Endothelial cell (in vitro differentiated cells): ENCODE results near the gene RAB28. TPM values are rescaled to one million over a fixed set of nuclear protein-coding genes. Genes with fewer than 3 reads are reported as not detected.

Source experiments
- DNase-seq: peaks from one replicate; pipeline ENCODE4 v3.0.0; 2021; ENCODE audit warnings: low spot score
- H3K27ac Mint-ChIP-seq: one replicate; pipeline ENCODE4 v1.8.0; 2021; ENCODE audit warnings: mixed read lengths, inconsistent platforms; ENCODE audit not compliant: unreplicated experiment
- H3K27me3 Mint-ChIP-seq: one replicate; pipeline ENCODE4 v1.8.0; 2021; ENCODE audit warnings: mild to moderate bottlenecking, moderate library complexity, mixed read lengths, inconsistent platforms; ENCODE audit not compliant: unreplicated experiment
- H3K36me3 Mint-ChIP-seq: one replicate; pipeline ENCODE4 v1.8.0; 2021; ENCODE audit warnings: mild to moderate bottlenecking, low read depth, mixed read lengths, inconsistent platforms; ENCODE audit not compliant: unreplicated experiment
- H3K4me1 Mint-ChIP-seq: one replicate; pipeline ENCODE4 v1.8.0; 2021; ENCODE audit warnings: mild to moderate bottlenecking, mixed read lengths, inconsistent platforms; ENCODE audit not compliant: unreplicated experiment
- H3K4me3 Mint-ChIP-seq: one replicate; pipeline ENCODE4 v1.8.0; 2021; ENCODE audit warnings: mild to moderate bottlenecking, mixed read lengths, inconsistent platforms; ENCODE audit not compliant: unreplicated experiment
- H3K9me3 Mint-ChIP-seq: one replicate; pipeline ENCODE4 v1.8.0; 2021; ENCODE audit warnings: mixed read lengths, inconsistent platforms; ENCODE audit not compliant: unreplicated experiment
- CTCF ChIP-seq: fragments of 200-600 bp; sonication (generic); IDR thresholded peaks from one replicate; pipeline ENCODE4 v1.5.0; 2021; ENCODE audit warnings: antibody characterized with exemption; ENCODE audit not compliant: unreplicated experiment
- total RNA-seq: library from RNA; stranded (reverse); fragmentation: NEBNext Ultra II Directional; extraction: Animal tissue kit (Norgen Biotek cat#: 25700); gene quantifications from one replicate; pipeline ENCODE4 v1.2.1, GENCODE V29; 2021; ENCODE audit not compliant: unreplicated experiment

The RAB28 gene
- total RNA-seq, 1 donor from 2014 or later, result 17.5 TPM

DNA sequence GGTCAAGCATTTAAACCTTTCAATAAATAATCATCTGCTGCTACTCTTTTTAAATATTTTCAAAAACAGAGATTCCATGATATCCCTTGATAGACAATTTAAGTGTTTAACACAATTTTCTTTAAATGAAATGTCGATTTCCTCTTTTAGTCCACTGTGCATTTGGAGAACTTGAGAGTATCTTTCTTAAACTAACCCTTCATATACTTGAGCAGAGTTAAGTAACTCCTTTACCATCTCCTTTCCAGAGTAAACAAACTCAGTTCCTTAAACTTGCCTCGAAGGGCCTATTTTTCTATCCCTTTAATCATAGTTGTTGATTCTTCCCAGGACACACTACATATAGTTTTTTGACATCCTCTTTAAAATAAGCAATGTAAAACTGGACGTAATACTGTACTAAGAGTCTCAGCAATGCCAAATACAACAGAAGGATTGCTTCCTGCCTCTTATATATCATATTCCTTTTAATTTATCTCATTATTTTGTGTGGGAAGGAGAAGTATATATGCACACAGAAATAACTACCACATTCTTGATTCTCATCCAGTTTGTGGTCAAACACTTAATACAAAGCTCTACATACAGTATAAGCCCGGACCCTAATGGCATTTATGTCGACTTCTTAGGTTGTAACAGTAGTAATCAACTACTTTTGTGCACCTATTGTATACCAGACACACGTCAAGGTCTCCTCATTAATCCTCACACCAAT lies 22.8 kb downstream of the RAB28 start:
- TF ChIP-seq CTCF, result no peak
- Mint-ChIP-seq H3K27ac (no peak overlapping the region), H3K4me1 (no peaks in the 10 kb centered on the region), H3K9me3 (no peaks in the 10 kb centered on the region), H3K36me3 (peaks cover 4% of the 10 kb centered on the region), H3K27me3 (no peaks in the 10 kb centered on the region), H3K4me3 (no peak overlapping the region)
- DNase-seq, result no peak

- H3K27me3 Mint-ChIP-seq, result no peaks in the 10 kb centered on the region
- TF ChIP-seq CTCF, result no peak
- no peaks in the 10 kb centered on the region for H3K4me1 Mint-ChIP-seq
- no peaks in the 10 kb centered on the region for H3K9me3 Mint-ChIP-seq
- no peak overlapping the region for H3K27ac Mint-ChIP-seq
- H3K36me3 Mint-ChIP-seq, result peaks cover 13% of the 10 kb centered on the region
- no peak overlapping the region for H3K4me3 Mint-ChIP-seq
- no peak for DNase-seq
Observed at GRCh38 chr4:13455411-13455810, 28.7 kb downstream of the RAB28 start.

DNA sequence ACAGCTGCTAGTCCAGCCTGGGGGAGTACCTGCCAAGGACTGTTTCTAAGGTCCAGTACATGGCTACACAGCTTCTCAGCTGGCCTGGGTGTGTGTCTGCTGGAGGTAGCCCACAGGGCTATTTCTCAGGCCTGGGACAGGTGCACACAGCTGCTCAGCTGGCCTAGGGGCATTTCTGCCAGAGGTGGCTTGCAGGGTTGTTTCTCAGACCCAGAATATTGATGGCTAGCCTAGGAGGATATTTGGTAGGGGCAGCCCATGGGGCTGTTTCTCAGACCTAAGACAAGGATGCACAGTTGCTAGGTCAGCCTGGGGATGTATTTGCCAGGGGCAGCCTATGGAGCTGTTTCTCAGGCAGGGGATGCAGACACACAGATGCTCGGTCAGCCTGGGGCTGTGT lies 29.4 kb downstream of the RAB28 start:
- Mint-ChIP-seq H3K4me1 (no peaks in the 10 kb centered on the region), H3K36me3 (peaks cover 13% of the 10 kb centered on the region), H3K27me3 (no peaks in the 10 kb centered on the region), H3K27ac (no peak overlapping the region), H3K9me3 (no peaks in the 10 kb centered on the region), H3K4me3 (no peak overlapping the region)
- TF ChIP-seq CTCF, result no peak
- no peak for DNase-seq

GRCh38 chr4:13452927-13453579 lies 31.1 kb downstream of the RAB28 start:
- Mint-ChIP-seq H3K4me3 (no peak overlapping the region), H3K4me1 (no peaks in the 10 kb centered on the region), H3K9me3 (no peaks in the 10 kb centered on the region), H3K36me3 (peaks cover 9% of the 10 kb centered on the region), H3K27me3 (no peaks in the 10 kb centered on the region), H3K27ac (no peak overlapping the region)
- no peak for DNase-seq
- TF ChIP-seq CTCF, result no peak

GRCh38 chr4:13449590-13449989 lies 34.5 kb downstream of the RAB28 start:
- Mint-ChIP-seq H3K4me1 (peaks cover 17% of the 10 kb centered on the region), H3K9me3 (no peaks in the 10 kb centered on the region), H3K27me3 (no peaks in the 10 kb centered on the region)

More at GRCh38 chr4:13449590-13449989, 34.5 kb downstream of the RAB28 start:
- no peak for DNase-seq
- Mint-ChIP-seq H3K36me3 (peaks cover 4% of the 10 kb centered on the region), H3K27ac (no peak overlapping the region), H3K4me3 (no peak overlapping the region)
- TF ChIP-seq CTCF, result no peak
